Measurements from ENCODE around the gene SYCN. TPM values are rescaled to one million over a fixed set of nuclear protein-coding genes. Genes with fewer than 3 reads are reported as not detected.

Gene SYCN
- total RNA-seq, 1 donor from 2014 or later = not detected

- no peak for DNase-seq (ENCODE audit: low spot score)
- Mint-ChIP-seq H3K27ac (no peak overlapping the region), H3K4me3 (no peak overlapping the region), H3K36me3 (ENCODE audit: low read depth) (no peaks in the 10 kb centered on the region), H3K9me3 (no peaks in the 10 kb centered on the region), H3K4me1 (ENCODE audit: low read depth) (no peaks in the 10 kb centered on the region), H3K27me3 (ENCODE audit: insufficient read depth) (no peaks in the 10 kb centered on the region)
- intact Hi-C loops (cut with micrococcal nuclease) = no loop called here
Measured at GRCh38 chr19:39170386-39171231, 33.5 kb downstream of the SYCN start.

- DNase-seq (ENCODE audit: low spot score) = no peak
- Mint-ChIP-seq H3K27me3 (ENCODE audit: insufficient read depth) (no peaks in the 10 kb centered on the region), H3K27ac (no peak overlapping the region), H3K9me3 (no peaks in the 10 kb centered on the region), H3K4me3 (no peak overlapping the region), H3K36me3 (ENCODE audit: low read depth) (no peaks in the 10 kb centered on the region), H3K4me1 (ENCODE audit: low read depth) (no peaks in the 10 kb centered on the region)
- intact Hi-C loops (cut with micrococcal nuclease) = no loop called here
Measured at GRCh38 chr19:39169143-39169810, 34.8 kb downstream of the SYCN start.

GRCh38 chr19:39168258-39169142, 35.6 kb downstream of the SYCN start:
- Mint-ChIP-seq H3K36me3 (ENCODE audit: low read depth) (no peaks in the 10 kb centered on the region), H3K27me3 (ENCODE audit: insufficient read depth) (no peaks in the 10 kb centered on the region), H3K4me3 (no peak overlapping the region), H3K4me1 (ENCODE audit: low read depth) (no peaks in the 10 kb centered on the region), H3K9me3 (no peaks in the 10 kb centered on the region), H3K27ac (no peak overlapping the region)
- intact Hi-C loops (cut with micrococcal nuclease) = no loop called here
- DNase-seq (ENCODE audit: low spot score) = no peak

- no peaks in the 10 kb centered on the region for H3K36me3 Mint-ChIP-seq (ENCODE audit: low read depth)
- intact Hi-C loops (cut with micrococcal nuclease) = no loop called here
- DNase-seq (ENCODE audit: low spot score) = no peak
- H3K27me3 Mint-ChIP-seq (ENCODE audit: insufficient read depth) = no peaks in the 10 kb centered on the region
- no peak overlapping the region for H3K4me3 Mint-ChIP-seq
- no peaks in the 10 kb centered on the region for H3K9me3 Mint-ChIP-seq
- no peak overlapping the region for H3K27ac Mint-ChIP-seq
- peaks cover 2% of the 10 kb centered on the region for H3K4me1 Mint-ChIP-seq (ENCODE audit: low read depth)
Measured at GRCh38 chr19:39167461-39168257, 36.4 kb downstream of the SYCN start.

- DNase-seq (ENCODE audit: low spot score) = no peak
- H3K36me3 Mint-ChIP-seq (ENCODE audit: low read depth) = no peaks in the 10 kb centered on the region
- H3K4me3 Mint-ChIP-seq = no peak overlapping the region
- H3K27ac Mint-ChIP-seq = no peak overlapping the region
- no peaks in the 10 kb centered on the region for H3K27me3 Mint-ChIP-seq (ENCODE audit: insufficient read depth)
- intact Hi-C loops (cut with micrococcal nuclease) = no loop called here
- H3K4me1 Mint-ChIP-seq (ENCODE audit: low read depth) = peaks cover 5% of the 10 kb centered on the region
- no peaks in the 10 kb centered on the region for H3K9me3 Mint-ChIP-seq
Measured at GRCh38 chr19:39166571-39167391, 37.3 kb downstream of the SYCN start.

- Mint-ChIP-seq H3K4me1 (ENCODE audit: low read depth) (peaks cover 5% of the 10 kb centered on the region), H3K27ac (no peak overlapping the region), H3K36me3 (ENCODE audit: low read depth) (no peaks in the 10 kb centered on the region), H3K9me3 (no peaks in the 10 kb centered on the region), H3K27me3 (ENCODE audit: insufficient read depth) (no peaks in the 10 kb centered on the region), H3K4me3 (no peak overlapping the region)
- no peak for DNase-seq (ENCODE audit: low spot score)
- intact Hi-C loops (cut with micrococcal nuclease) = no loop called here
Measured at GRCh38 chr19:39165857-39166256, 38.2 kb downstream of the SYCN start.

GRCh38 chr19:39164289-39164688, 39.8 kb downstream of the SYCN start:
- peaks cover 5% of the 10 kb centered on the region for H3K4me1 Mint-ChIP-seq (ENCODE audit: low read depth)
- H3K27ac Mint-ChIP-seq = no peak overlapping the region
- no peak overlapping the region for H3K4me3 Mint-ChIP-seq
- H3K27me3 Mint-ChIP-seq (ENCODE audit: insufficient read depth) = no peaks in the 10 kb centered on the region
- intact Hi-C loops (cut with micrococcal nuclease) = no loop called here
- no peak for DNase-seq (ENCODE audit: low spot score)
- no peaks in the 10 kb centered on the region for H3K36me3 Mint-ChIP-seq (ENCODE audit: low read depth)
- H3K9me3 Mint-ChIP-seq = no peaks in the 10 kb centered on the region

- Mint-ChIP-seq H3K36me3 (ENCODE audit: low read depth) (no peaks in the 10 kb centered on the region), H3K4me1 (ENCODE audit: low read depth) (peaks cover 5% of the 10 kb centered on the region), H3K9me3 (no peaks in the 10 kb centered on the region), H3K27me3 (ENCODE audit: insufficient read depth) (no peaks in the 10 kb centered on the region), H3K4me3 (no peak overlapping the region), H3K27ac (no peak overlapping the region)
- intact Hi-C loops (cut with micrococcal nuclease) = no loop called here
- DNase-seq (ENCODE audit: low spot score) = no peak
Measured at GRCh38 chr19:39163621-39164020, 40.4 kb downstream of the SYCN start.

- Mint-ChIP-seq H3K4me3 (no peak overlapping the region), H3K4me1 (ENCODE audit: low read depth) (peaks cover 5% of the 10 kb centered on the region), H3K36me3 (ENCODE audit: low read depth) (no peaks in the 10 kb centered on the region), H3K27me3 (ENCODE audit: insufficient read depth) (no peaks in the 10 kb centered on the region), H3K9me3 (no peaks in the 10 kb centered on the region), H3K27ac (peak overlapping the region; percentile 49)
- no peak for DNase-seq (ENCODE audit: low spot score)
- intact Hi-C loops (cut with micrococcal nuclease) = no loop called here
Measured at GRCh38 chr19:39162441-39163043, 41.5 kb downstream of the SYCN start.

GRCh38 chr19:39160889-39161672, 43.0 kb downstream of the SYCN start:
- no peaks in the 10 kb centered on the region for H3K36me3 Mint-ChIP-seq (ENCODE audit: low read depth)
- no peak for DNase-seq (ENCODE audit: low spot score)
- no peaks in the 10 kb centered on the region for H3K27me3 Mint-ChIP-seq (ENCODE audit: insufficient read depth)
- no peak overlapping the region for H3K27ac Mint-ChIP-seq
- no peaks in the 10 kb centered on the region for H3K9me3 Mint-ChIP-seq
- intact Hi-C loops (cut with micrococcal nuclease) = no loop called here
- peaks cover 5% of the 10 kb centered on the region for H3K4me1 Mint-ChIP-seq (ENCODE audit: low read depth)
- no peak overlapping the region for H3K4me3 Mint-ChIP-seq

- intact Hi-C loops (cut with micrococcal nuclease) = no loop called here
- H3K4me3 Mint-ChIP-seq = no peak overlapping the region
- H3K36me3 Mint-ChIP-seq (ENCODE audit: low read depth) = no peaks in the 10 kb centered on the region
- H3K4me1 Mint-ChIP-seq (ENCODE audit: low read depth) = peaks cover 5% of the 10 kb centered on the region
- no peak overlapping the region for H3K27ac Mint-ChIP-seq
- no peaks in the 10 kb centered on the region for H3K27me3 Mint-ChIP-seq (ENCODE audit: insufficient read depth)
- H3K9me3 Mint-ChIP-seq = no peaks in the 10 kb centered on the region
- DNase-seq (ENCODE audit: low spot score) = no peak
Measured at GRCh38 chr19:39160523-39160861, 43.6 kb downstream of the SYCN start.

Data from activated T-helper 1 cell treated with anti-CD3 and anti-CD28 coated beads, Interleukin-12 subunit alpha, Interleukin-12 subunit beta, Interleukin-2, Interleukin-4 antibody, amounts not matched to agents 30 ng/mL and 10 ng/mL and 1 ng/mL, durations not matched to agents 14 hours and 24 hours and 36 hours (primary cell).